HG03159 (cell line): ENCODE measurements around the gene RDH8.

Source experiments
- ATAC-seq: cut with Tn5 transposase; IDR thresholded peaks from one replicate; pipeline ENCODE4 v1.9.1; 2021; ENCODE audit warnings: mild to moderate bottlenecking, moderate library complexity; ENCODE audit not compliant: unreplicated experiment

RDH8 gene

GRCh38 chr19:10013316-10013715 is at the start of gene RDH8:
RDH8 (plus strand) TSS chr19:10013483; CDS start chr19:10013498, 15 bp downstream.
- ATAC-seq, result no peak

GRCh38 chr19:9966024-9966423 is 47.3 kb upstream of the RDH8 start:
- no peak for ATAC-seq

- no peak for ATAC-seq
These were observed 46.8 kb upstream of the RDH8 start for GRCh38 chr19:9966448-9966847.

GRCh38 chr19:9967326-9967725 is 46.0 kb upstream of the RDH8 start:
- ATAC-seq, result no peak

DNA sequence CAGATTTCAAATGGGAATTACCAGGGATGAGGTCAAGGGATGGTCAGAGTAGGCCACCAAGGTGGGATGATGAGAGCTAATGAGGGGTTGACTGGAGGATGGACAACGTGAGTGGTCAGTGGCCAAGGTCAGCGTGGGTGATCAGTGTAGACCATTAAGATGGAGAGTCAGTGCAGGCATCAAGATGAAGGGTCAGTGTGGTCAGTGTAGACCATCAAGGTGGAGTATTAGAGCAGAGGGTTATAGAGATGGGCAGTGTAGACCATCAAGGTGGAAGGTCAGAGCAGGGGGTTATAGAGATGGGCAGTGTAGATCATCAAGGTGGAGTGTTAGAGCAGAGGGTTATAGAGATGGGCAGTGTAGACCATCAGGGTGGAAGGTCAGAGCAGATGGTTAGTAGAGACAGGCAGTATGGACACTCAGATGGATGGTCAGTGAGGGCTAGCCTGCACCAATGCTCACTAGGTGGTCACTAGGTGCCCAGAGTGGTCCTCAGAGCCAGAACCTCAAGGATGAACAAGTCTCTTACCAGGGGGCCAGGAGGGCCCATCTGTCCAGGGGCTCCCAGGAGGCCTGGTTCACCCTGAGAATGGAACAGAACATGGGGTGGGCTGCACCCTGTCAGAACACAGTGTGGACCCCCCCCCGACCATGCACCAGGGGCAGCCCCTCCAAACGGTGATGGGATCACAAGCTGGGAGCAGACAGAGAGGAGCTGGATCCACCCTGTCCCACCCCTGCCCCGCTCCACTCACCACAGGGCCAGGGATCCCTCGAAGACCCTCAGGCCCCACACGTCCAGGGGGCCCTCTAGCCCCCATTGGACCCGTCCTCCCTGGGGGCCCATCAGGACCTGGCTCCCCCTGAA is 44.2 kb upstream of the RDH8 start:
- no peak for ATAC-seq

DNA sequence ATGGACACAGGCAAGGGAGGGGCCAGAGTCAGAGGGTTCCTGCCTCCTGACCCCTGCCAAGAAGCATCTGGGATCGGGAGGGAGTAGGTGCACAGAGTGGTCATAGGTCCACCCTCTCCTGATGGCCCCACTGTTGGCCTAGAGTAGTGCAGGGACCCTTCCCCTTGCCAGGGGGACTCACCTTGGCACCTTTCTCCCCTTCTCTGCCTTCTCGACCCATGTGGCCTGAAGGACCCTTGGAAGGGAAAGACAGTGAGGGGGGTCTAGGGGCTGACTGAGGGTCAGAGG is 43.7 kb upstream of the RDH8 start:
- ATAC-seq, result no peak

GRCh38 chr19:9970481-9970880 is 42.8 kb upstream of the RDH8 start:
- ATAC-seq, result no peak

GRCh38 chr19:9971166-9971897 is 42.0 kb upstream of the RDH8 start:
- ATAC-seq, result no peak

DNA sequence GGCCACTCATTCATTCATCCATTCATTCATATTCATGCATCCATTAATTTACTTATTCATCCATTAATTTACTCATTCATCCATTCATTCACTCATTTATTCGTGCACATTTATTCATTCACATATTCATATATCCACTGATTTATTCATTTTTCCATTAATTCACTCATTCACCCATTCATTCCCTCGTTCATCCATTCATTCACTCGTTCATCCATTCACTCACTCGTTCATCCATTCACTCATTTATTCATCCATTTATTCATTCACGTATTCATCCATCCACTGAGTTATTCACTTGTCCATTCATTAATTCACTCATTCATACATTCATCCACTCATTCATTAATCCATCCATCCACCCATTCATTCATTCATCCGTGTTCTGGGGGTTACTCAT is 41.2 kb upstream of the RDH8 start:
- ATAC-seq, result no peak

DNA sequence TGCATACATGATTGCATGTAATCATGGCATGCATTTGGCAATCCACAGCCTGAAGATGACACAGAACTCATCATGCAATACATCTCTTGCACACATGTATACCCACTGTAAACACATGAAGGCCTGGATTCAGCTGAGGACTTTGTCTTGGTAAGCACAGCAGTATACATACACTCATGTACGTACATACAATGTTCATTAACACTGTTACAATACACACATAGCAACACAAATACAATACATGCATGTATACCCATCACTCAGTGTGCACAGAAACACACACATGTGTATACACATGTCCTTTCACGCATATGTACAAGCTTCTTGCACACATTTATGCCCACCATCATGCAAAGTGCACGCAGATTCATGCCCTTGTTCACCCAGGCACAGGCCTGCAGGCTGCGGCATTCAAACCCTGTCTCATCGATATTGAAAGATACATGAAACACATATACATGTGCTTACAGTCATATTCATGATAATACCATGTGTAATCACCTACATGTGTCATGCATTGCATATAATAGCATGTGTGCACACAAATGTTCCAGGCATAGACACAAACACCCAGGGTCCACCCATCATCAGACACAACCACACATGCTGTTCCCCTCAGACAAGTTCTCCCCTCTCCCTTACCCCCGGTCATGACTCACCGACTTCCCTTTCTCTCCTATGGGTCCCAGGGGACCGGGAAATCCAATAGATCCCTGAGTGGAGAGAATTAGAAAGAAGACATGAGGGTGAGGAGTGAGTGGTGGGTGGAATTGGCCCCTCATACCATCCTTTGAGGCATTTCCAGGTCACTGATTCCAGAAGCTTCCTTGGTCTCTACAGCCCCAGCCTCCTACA is 31.6 kb upstream of the RDH8 start:
- ATAC-seq, result no peak

GRCh38 chr19:9986787-9987281 is 26.4 kb upstream of the RDH8 start:
- no peak for ATAC-seq

DNA sequence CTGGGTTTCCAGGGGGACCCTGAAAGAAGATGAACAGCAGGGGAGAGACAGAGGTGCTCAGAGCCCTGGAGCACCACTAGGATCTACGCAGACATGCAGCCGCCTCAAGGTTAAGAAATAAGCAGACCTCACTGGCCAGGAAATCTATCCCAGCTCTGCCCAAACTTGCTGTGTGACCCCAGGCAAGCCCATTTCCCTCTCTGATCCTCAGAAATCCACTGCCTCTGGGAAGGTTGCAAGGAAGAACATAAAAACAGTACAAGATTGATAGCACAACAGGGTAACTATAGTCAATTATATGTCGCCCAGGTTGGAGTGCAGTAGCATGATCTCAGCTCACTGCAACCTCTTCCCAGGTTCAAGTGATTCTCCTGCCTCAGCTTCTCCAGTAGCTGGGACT is 23.8 kb upstream of the RDH8 start:
- no peak for ATAC-seq

DNA sequence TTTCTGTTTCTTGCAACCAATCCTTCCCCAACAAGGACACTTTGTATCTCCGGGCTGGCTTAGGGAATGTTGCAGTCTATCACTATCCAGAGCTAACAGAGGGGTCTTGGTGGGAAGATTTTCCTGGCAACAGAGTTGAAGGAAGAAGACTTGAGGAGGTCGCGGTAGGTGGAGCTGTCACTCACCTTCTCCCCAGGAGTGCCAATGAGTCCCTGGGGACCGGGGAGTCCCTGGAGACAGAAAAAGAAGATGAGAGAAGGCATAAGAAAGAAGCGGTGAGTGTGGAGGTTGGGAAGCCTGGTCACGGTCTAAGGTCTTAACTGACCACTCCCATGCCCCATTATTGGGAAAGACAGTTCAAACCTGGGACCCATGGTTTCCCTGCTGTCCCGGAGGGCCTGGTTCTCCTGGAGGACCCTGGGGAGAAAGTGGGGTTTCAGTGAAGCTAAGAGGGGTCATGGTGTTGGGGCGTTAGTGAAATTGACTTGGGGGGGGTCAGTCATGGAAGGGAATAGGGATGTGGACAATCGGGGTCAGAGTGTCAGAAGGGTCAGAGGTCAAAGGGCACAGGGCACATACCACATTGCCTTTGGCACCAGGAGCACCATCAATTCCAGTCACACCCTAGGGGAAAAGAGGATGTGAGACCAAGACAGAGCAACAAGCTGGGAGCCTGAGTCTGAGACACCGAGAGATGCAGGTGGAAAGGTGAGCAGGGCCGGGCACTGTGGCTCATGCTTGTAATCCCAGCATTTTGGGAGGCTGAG is 21.7 kb upstream of the RDH8 start:
- no peak for ATAC-seq

DNA sequence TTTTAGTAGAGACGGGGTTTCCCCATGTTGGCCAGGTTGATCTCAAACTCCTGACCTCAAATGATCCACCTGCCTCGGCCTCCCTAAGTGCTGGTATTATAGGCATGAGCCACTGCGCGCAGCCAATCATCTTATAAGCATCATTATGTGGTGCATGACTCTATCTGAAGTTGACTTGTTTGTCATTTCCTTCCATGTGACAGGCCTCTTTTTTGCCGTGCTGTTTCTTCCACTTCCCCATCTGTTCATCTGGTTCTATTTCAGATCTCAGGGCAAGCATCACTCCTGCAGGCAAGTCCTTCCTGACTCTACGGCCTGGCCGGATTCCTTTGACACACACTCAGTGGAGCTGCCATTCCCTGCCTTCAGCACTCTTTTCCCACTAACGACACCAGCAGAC is 18.2 kb upstream of the RDH8 start:
- ATAC-seq, result no peak

- no peak for ATAC-seq
These were observed 17.3 kb upstream of the RDH8 start for GRCh38 chr19:9995999-9996398.

DNA sequence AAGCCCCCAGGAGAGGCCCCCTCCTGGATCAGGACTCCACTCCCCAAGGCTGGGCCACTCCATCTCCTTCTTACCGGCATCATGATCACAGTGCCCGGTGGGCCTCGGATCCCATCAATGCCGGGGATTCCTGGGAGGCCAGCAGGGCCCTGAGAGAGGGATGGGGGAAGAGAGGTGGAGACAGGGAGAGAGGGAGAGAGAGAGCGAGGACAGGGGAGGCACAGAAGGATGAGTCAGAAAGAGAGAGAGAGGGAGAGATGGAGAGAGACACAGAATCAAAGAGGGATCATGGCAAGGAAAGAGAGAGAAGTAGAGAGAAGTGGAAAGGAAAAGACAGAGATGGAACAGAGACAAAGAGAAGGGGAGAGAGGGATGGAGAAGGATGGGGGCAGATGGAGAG is 16.7 kb upstream of the RDH8 start:
- no peak for ATAC-seq

DNA sequence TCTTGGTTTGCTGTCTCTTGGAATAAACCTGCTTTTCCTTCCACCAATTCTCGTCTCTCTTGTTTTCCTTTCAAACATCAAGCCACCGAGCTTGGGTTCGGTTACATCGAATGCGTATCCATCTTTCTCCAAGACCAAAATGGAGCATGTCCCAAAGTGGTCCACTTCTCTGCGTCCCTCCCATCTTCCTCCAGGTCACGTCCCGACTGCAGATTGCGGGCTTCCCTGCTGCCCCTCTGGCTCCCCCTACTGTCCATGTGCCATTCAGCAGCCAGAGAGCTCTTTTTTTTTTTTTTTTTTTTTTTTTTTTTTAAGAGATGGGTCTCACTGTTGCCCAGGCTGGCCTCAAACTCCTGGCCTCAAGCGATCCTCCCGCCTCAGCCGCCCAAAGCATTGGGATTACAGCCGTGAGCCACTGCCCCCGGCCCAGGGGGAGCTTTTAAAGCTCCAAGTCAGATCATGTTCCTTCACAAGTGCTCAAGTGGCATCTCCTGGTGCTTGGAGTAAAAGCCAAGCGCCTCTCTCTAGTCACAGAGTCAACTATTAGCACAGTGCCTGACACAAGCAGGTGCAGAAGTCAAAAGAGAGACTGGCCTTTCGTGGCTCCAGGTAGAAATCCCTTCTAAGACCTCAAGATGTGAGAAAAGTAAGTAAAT is 13.0 kb upstream of the RDH8 start:
- no peak for ATAC-seq

DNA sequence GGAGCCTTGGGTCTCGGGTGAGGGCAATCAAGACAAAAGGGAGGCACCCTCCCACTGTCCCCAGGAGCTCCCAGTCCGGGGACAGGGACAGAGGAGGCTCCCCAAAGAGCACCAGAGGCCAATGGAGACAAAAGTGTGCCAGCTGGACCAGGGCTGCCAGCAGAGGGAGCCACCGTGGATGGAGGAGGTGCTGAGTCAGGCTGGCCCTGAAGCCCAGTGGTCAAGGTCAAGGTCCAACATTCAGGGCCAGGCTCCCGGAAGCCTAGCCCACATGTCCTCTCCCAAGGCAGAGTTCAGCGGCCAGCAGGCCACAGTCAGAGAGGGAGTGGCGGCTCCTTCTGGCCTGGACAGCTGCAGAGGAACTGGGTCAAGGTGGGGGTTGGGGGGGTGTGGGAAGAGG is 11.4 kb upstream of the RDH8 start:
- no peak for ATAC-seq

- no peak for ATAC-seq
These were observed 10.0 kb upstream of the RDH8 start for GRCh38 chr19:10003271-10003670.

- ATAC-seq, result no peak
These were observed 8.7 kb upstream of the RDH8 start for GRCh38 chr19:10004617-10005016.
